G401.6 (cell line): ENCODE results near the gene TNFRSF4.

Experiments used
- FAIRE-seq: peaks from 2 replicates; lab custom pipeline; 2012; peaks lifted over from hg19 to GRCh38; lab: Jason Lieb, UNC

TNFRSF4 gene

DNA sequence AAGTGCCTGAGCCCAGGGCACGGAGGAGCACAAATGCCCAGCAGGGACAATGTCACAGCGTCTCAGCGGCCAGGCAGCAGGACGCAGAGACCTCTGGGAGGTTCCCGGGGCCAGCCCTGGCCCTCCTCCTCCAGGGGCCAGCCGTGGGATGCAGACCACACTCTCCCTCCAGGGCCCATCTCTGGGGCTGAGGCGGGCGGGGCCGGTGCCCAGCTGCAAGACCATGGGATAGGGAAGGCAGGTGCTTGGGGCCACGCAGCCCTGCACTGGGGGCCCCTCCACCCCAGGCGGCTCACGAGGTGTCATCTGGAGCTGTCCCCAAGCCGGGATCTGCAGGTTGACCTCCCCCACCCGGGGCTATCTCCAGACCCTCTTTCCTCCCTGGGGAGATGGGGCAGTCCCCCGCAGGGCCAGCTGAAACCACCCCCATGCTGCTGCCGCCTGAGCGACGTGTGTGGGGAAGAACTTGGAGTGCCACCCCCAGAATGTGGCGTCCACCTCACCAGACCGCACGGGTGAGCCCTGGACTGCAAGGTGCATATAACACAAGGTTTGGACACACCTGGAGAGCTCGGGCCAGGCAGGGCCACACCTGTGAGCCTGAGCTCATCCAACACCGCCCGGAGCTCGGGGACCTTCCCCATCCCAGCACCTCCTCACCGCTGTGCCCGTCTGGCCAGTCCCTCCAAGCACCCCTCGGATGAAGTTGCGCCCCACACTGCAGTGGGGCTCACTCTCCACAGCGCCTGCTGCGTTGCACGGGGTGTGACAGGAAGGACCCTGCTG lies 44.3 kb downstream of the TNFRSF4 start:
- no peak for FAIRE-seq

DNA sequence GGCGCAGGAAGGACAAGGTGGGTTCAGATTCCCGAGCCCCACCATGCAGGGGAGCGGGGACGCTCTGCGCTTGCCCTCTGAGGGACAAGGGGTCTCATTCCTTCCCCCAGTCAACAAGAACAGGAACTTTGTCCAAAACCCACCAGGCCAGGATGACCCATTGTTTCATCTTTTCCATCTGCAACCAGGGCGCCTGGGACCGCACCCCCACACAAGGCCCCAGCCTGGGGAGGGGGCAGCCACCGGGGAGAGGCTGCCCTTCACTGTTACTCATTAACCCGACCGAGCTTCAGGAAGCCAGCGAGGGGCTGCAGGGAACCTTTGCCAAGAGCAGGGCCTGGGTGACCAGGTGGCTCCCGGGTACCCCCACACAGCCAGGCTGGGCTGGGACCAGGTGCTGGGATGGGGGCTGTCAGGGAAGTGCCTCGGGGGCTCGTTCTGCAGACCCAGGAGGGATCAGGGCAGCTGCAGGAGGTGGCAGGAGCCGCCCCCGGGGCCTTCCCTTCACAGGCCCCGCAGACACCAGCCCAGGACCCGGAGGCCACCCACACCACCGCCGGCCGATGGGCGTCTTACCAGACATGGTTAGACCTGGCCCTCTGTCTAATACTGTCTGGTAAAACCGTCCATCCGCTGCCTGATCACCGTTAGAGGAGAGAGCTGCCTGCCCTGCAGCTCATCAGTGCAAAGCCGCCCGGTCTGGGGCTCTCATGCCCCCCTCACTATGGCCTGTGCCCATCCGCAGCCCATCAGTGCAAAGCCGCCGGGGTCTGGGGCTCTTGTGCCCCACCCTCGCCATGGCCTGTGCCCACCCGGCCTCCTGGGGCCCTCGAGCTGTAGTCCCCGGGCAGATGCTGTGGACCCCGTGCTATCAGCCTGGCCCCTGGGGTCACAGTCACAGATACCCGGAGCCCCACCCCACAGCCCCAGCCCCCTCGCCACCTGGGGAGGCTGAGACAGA lies 45.2 kb downstream of the TNFRSF4 start:
- FAIRE-seq = no peak

DNA sequence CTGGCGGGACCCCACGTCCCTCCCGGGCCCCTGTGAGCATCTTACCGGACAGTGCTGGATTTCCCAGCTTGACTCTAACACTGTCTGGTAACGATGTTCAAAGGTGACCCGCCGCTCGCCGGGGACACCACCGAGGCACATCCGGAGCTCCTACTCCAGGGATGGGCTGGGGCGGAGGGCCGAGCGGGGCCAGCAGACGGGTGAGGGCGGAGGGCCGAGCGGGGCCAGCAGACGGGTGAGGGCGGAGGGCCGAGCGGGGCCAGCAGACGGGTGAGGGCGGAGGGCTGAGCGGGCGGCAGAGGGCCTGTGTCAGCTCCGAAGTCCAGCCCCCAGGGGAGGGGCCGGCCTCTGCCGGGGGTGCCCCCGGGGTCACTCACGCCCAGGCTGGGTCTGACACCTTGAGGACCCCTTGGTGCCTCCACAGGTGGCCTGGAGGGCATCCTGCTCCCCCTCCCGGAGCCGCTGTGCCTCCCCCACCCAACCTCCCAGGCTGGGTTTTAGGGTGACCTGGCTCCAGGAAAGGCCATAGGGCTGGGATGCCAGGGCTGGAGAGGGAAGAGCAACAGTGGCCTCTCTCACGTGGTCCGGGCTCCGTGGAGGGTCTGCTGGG lies 46.0 kb downstream of the TNFRSF4 start:
- no peak for FAIRE-seq

DNA sequence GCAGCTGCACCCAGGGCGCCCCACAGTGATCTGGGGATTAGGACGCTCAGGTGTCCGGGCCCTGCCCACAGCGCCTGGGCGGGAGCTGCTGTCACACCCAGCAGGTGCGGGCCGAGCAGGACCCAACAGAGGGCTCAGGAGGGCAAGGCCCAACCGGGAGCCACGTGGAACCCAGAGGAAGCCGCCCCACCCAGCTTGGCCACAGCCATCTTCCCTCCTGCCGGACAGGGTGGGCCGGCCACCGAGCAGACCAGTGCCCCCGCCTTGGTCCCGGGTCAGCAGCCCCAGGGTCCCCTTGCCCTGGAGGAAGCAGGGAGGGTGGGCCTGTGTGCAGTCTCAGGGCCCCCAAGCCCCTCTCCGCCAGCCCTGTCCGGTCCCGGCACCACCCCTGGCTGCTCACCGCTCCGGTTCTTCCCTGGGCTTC lies 46.5 kb downstream of the TNFRSF4 start:
- FAIRE-seq = no peak

DNA sequence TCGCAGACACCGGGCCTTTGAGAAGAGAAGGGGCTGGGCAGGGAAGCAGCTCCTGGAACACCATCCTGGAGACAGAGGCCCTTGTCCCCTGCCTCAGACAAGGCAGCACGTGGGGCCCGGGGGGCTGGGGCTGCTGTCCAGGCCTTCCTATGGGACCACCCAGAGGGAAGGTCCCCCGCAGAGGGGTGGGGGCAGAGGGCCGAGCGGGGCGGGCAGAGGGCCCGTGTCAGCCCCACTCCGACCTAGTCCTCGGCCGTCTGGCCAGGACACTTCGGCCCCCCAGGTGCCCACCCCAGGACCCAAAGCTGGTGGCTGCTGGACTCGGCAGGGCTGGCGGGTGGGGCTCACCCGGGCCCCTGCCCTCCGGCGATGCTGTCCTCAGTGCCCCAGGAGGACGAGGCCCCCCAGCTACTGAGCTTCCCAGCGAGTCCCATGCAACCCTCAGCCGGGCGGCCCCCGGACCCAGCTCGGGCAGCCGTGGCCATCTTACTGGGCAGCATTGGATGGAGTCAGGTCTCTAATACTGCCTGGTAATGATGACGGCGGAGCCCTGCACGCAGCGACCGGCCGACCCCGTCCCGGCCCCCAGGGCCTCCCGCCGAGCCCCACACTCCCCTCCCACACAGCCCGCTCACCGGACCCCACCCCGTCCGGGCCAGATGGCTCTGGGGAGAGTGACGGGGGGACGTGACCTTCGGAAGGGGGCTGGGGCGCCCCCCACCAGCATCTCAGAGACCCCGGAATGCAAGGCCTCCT lies 47.1 kb downstream of the TNFRSF4 start:
- no peak for FAIRE-seq

DNA sequence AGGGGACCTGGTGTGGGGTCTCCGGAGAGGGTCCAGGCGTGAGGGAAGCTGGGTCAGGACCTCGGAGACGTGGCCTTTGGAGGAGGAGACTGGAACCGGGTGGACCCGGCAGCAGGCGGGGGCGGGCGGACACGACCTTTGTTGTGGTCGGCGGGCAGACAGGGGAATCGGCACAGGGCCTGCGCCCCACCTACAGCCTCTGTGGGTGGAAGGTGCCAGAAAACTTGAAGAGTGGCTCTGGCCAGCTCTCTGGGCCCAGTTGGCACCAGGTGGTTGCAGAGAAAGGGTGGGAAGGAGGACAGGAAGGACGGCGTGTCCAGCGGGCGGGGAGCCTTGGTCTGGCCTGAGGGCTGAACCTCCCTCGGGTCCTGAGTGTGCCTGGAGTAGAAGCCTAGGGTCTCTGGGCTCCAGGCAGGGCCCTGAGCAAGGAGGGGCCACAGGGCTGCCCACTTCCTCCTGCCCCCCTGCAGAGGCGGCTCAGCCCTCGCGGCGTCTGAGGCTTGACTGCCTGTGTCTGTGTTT lies 48.0 kb downstream of the TNFRSF4 start:
- no peak for FAIRE-seq

DNA sequence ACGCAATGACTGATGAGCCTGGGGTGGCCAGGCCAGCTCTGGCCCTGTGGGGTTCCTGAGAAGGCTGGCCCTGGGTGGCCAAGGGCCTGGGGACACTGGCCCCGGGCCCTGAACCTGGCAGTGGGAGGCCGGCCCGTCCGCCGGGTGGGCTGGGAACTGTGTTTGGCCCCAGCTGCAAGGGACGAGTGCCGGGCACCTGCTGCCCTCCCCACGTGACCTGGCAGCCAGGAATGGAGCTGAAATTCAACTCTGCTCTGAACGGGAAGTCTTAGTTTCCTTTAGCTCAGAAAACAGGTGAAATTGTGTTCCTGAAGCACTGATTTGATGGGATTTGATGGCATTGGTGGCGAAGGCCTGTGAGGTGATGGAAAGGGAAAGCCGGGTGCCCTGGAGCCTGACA lies 48.5 kb downstream of the TNFRSF4 start:
- no peak for FAIRE-seq

DNA sequence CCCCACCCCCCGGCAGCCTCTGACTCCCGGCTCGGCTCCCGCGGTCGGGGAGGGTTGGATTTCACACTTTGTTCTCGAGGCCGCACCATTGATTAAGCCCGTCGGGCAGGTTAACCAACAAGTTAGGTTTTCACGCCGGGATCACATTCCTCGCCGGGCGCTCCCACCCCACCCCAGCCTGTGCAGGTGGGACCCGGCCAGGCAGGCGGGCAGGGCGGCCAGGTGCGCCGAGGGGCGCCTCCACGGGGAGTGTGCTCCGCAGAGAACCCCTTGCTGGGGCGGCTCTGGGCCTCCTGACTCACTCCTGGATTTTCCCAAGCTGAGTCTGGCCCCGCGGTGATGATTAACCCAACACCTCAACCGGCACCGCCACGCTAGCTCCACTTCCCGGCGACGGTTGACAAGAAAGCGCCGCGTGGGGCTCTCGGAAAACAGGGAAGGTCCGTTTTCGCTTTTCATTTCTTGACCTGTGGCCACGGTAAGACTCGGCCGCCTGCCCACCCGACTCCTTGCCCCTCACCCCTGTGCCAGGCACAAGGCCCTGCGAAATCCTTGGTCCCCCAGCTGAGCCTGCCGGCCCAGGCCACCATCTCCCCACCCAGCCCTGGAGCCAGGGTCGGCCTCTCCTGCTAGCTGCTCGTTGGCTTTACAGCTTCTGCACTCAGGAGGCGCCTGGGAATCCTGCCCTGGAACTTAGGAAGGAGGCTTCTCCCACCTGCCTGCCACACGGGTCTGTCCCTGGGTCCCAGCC lies 49.1 kb downstream of the TNFRSF4 start:
- FAIRE-seq = no peak

DNA sequence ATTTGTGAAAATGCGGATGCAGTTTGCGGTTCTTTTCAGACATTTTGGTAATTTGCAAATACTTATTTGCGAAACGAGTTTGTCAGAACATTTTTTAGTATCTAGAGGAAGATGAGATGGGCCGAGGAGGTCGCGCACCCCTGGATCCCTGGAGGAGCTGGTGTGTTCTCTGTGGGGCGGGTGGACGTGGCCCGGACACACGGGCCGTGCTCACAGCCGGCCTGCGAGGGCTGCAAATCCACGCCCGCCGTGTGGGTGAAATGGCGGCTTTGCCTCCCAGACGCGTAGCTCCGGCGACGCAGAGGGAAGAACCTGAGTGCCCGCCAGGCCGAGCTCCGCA lies 49.6 kb downstream of the TNFRSF4 start:
- FAIRE-seq = no peak

DNA sequence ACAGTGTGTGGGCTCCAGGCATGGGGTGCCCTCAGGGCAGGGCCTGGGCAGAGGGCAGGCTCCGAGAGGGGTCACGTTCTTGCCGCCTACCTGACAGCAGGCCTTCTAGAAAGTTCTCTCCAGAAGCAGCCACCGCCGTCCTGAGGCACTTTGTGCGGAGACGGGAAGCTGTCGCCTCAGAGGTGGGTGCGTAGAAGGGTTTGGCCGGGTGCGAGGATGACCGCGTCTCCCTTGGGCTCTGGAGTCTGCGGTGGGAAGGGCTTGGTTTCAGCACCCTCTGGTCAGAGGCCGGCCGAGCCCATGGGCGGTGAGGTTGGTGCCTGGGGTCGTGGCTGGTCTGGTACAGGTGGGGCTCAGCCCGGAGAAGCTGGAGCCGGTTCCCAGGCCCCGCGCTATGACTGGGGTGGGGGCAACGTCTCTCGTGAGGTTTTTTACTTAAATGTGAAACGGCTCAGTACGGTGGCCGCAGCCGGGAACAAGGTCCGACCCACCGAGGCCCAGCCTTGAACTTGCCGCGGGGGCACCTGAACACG lies 50.3 kb downstream of the TNFRSF4 start:
- no peak for FAIRE-seq

DNA sequence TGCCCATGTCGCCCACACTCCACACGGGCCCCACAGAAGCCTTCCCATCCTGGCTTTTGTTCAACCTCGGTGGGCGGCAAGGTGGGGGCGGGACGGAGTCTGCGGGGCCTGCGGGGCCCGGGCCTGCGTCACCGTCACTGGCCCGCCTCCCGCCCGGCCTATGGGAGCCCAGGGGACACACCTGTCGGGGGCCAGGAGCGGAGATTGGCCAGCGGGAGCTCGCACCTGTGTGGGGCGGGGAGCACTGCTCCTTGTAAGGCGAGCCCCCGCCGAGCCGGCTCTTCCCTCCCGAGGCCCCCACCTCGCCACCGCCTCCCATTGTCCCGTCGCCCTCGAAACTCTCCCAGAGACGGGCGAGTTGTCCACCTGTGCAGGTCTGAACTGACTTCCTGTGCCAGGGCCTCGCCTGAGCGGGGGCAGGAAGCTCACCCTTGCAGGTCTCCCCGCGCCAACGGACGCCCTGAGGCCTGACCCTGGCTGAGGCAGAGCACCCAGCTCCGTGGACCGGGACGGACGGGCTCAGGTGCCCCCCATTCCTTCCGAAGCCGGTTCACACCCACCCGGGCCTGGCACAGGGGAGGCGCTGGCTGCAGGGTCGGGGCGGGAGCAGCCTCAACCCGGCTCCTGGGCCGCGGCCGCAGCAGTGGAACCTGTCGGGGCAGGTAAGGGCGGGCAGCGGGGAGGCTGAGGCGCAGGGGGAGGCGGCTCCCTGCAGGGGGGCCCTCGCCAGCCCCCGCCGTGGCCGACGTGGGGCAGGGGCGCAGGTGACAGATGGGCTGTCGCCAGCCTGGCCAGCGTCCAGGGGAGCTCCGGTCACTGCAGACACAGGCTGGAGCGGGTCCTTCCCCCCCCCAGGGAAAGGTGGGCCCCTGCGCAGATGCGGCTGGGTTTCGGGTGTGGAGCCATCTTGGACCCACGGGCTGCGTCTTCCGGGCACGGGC lies 51.1 kb downstream of the TNFRSF4 start:
- FAIRE-seq = no peak

DNA sequence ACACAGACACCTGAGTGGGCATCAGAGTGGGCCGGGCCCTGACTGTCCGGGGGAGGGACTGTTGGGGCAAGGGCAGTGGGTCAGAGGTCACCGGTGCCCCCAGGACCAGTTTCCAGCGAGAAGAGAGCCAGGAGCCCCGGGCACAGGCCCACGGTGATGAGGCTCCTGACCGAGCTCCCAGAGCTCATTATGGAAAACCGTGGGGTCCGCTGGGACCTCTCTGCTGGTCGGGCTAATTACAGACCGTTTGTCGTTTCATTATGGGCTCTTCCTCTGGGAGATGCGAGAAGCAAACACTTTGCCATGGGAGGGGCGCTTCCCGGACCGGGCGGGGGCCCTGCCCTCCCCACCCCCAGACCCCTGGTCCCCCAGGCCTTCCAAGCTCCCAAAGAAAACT lies 52.3 kb downstream of the TNFRSF4 start:
- no peak for FAIRE-seq
